HG03095 (cell line): Measurements from ENCODE around the gene KCNH1.
"Not testable (repeated sequence)": the region's sequence is repeated elsewhere in the genome, so short reads cannot be mapped to it uniquely, and the experiment has no call there.

ENCODE experiments used
- ATAC-seq: cut with Tn5 transposase; IDR thresholded peaks from one replicate; pipeline ENCODE4 v1.9.1; 2021; ENCODE audit warnings: moderate library complexity; ENCODE audit not compliant: unreplicated experiment

Gene KCNH1

GRCh38 chr1:210691039-210691610 is 442.8 kb downstream of the KCNH1 start:
- ATAC-seq: no peak

- ATAC-seq: no peak
Measured at GRCh38 chr1:210690236-210690635, 443.7 kb downstream of the KCNH1 start.

GRCh38 chr1:210689826-210690225 is 444.1 kb downstream of the KCNH1 start:
- no peak for ATAC-seq

- ATAC-seq: no peak
Measured at GRCh38 chr1:210688512-210689234, 445.3 kb downstream of the KCNH1 start.

- no peak for ATAC-seq
Measured at GRCh38 chr1:210687582-210688279, 446.2 kb downstream of the KCNH1 start.

GRCh38 chr1:210686841-210687240 is 447.1 kb downstream of the KCNH1 start:
- ATAC-seq: no peak

- ATAC-seq: no peak
Measured at GRCh38 chr1:210685295-210685650, 448.7 kb downstream of the KCNH1 start.

GRCh38 chr1:210684466-210685294 is 449.3 kb downstream of the KCNH1 start:
- ATAC-seq: peak; percentile 95

- no peak for ATAC-seq
Measured at GRCh38 chr1:210683403-210684047, 450.4 kb downstream of the KCNH1 start.

- no peak for ATAC-seq
Measured at GRCh38 chr1:210681158-210681557, 452.8 kb downstream of the KCNH1 start.

GRCh38 chr1:210678306-210678705 is 455.6 kb downstream of the KCNH1 start:
- ATAC-seq: no peak

GRCh38 chr1:210677533-210677932 is 456.4 kb downstream of the KCNH1 start:
- ATAC-seq: no peak

- no peak for ATAC-seq
Measured at GRCh38 chr1:210676539-210676938, 457.4 kb downstream of the KCNH1 start.

- no peak for ATAC-seq
Measured at GRCh38 chr1:210674151-210674550, 459.8 kb downstream of the KCNH1 start.

GRCh38 chr1:210669951-210670350 is 464.0 kb downstream of the KCNH1 start:
- no peak for ATAC-seq

GRCh38 chr1:210663730-210664573 is 470.0 kb downstream of the KCNH1 start:
- no peak for ATAC-seq

GRCh38 chr1:210662291-210663050 is 471.5 kb downstream of the KCNH1 start:
- ATAC-seq: no peak

- not testable (repeated sequence) for ATAC-seq
Measured at GRCh38 chr1:210661520-210661919, 472.4 kb downstream of the KCNH1 start.

GRCh38 chr1:210657806-210658205 is 476.1 kb downstream of the KCNH1 start:
- no peak for ATAC-seq
